Measurements from ENCODE around the gene ESPN. TPM values are rescaled to one million over a fixed set of nuclear protein-coding genes. Genes with fewer than 3 reads are reported as not detected.

Gene ESPN
- total and polyA plus RNA-seq, 2 of the 8 experiments (the other 6 are each of a cell fraction or from before 2014, with no cell fraction given): 5.2 to 16.3 TPM

GRCh38 chr1:6419804-6420453 is 4.6 kb upstream of the ESPN start, which contains the start of gene HES2 (continued):
- TF ChIP-seq TAF1 (IDR thresholded peaks at IDR 0.05; ENCODE audit: low read depth, low read length) (no peak), SIX5 (IDR thresholded peaks at IDR 0.05; ENCODE audit: low read depth, low read length) (no peak), EZH2 (IDR thresholded peaks at IDR 0.05; ENCODE audit: low read depth, low read length, severe bottlenecking) (peak; percentile 17)
- TF ChIP-seq, protein P1, sequence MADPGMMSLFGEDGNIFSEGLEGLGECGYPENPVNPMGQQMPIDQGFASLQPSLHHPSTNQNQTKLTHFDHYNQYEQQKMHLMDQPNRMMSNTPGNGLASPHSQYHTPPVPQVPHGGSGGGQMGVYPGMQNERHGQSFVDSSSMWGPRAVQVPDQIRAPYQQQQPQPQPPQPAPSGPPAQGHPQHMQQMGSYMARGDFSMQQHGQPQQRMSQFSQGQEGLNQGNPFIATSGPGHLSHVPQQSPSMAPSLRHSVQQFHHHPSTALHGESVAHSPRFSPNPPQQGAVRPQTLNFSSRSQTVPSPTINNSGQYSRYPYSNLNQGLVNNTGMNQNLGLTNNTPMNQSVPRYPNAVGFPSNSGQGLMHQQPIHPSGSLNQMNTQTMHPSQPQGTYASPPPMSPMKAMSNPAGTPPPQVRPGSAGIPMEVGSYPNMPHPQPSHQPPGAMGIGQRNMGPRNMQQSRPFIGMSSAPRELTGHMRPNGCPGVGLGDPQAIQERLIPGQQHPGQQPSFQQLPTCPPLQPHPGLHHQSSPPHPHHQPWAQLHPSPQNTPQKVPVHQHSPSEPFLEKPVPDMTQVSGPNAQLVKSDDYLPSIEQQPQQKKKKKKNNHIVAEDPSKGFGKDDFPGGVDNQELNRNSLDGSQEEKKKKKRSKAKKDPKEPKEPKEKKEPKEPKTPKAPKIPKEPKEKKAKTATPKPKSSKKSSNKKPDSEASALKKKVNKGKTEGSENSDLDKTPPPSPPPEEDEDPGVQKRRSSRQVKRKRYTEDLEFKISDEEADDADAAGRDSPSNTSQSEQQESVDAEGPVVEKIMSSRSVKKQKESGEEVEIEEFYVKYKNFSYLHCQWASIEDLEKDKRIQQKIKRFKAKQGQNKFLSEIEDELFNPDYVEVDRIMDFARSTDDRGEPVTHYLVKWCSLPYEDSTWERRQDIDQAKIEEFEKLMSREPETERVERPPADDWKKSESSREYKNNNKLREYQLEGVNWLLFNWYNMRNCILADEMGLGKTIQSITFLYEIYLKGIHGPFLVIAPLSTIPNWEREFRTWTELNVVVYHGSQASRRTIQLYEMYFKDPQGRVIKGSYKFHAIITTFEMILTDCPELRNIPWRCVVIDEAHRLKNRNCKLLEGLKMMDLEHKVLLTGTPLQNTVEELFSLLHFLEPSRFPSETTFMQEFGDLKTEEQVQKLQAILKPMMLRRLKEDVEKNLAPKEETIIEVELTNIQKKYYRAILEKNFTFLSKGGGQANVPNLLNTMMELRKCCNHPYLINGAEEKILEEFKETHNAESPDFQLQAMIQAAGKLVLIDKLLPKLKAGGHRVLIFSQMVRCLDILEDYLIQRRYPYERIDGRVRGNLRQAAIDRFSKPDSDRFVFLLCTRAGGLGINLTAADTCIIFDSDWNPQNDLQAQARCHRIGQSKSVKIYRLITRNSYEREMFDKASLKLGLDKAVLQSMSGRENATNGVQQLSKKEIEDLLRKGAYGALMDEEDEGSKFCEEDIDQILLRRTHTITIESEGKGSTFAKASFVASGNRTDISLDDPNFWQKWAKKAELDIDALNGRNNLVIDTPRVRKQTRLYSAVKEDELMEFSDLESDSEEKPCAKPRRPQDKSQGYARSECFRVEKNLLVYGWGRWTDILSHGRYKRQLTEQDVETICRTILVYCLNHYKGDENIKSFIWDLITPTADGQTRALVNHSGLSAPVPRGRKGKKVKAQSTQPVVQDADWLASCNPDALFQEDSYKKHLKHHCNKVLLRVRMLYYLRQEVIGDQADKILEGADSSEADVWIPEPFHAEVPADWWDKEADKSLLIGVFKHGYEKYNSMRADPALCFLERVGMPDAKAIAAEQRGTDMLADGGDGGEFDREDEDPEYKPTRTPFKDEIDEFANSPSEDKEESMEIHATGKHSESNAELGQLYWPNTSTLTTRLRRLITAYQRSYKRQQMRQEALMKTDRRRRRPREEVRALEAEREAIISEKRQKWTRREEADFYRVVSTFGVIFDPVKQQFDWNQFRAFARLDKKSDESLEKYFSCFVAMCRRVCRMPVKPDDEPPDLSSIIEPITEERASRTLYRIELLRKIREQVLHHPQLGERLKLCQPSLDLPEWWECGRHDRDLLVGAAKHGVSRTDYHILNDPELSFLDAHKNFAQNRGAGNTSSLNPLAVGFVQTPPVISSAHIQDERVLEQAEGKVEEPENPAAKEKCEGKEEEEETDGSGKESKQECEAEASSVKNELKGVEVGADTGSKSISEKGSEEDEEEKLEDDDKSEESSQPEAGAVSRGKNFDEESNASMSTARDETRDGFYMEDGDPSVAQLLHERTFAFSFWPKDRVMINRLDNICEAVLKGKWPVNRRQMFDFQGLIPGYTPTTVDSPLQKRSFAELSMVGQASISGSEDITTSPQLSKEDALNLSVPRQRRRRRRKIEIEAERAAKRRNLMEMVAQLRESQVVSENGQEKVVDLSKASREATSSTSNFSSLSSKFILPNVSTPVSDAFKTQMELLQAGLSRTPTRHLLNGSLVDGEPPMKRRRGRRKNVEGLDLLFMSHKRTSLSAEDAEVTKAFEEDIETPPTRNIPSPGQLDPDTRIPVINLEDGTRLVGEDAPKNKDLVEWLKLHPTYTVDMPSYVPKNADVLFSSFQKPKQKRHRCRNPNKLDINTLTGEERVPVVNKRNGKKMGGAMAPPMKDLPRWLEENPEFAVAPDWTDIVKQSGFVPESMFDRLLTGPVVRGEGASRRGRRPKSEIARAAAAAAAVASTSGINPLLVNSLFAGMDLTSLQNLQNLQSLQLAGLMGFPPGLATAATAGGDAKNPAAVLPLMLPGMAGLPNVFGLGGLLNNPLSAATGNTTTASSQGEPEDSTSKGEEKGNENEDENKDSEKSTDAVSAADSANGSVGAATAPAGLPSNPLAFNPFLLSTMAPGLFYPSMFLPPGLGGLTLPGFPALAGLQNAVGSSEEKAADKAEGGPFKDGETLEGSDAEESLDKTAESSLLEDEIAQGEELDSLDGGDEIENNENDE (IDR thresholded peaks at IDR 0.05; ENCODE audit: insufficient replicate concordance, low read length): no peak

Measured in H1 (cell line).